H1 (cell line): ENCODE data around the gene TUNAR. TPM values are rescaled to one million over a fixed set of nuclear protein-coding genes. Genes with fewer than 3 reads are reported as not detected.

Source experiments
- CREB1 ChIP-seq: IDR thresholded peaks from 2 replicates; pipeline ENCODE4 v1.6.1; 2012; ENCODE audit warnings: inconsistent platforms
- RBBP5 ChIP-seq: IDR thresholded peaks from 2 replicates; pipeline ENCODE4 v1.7.1; 2012; ENCODE audit warnings: low read depth, mild to moderate bottlenecking, inconsistent platforms, low read length, moderate library complexity, borderline replicate concordance
- SAP30 ChIP-seq: fragments of 300-600 bp; sonication (generic); IDR thresholded peaks from 2 replicates; pipeline ENCODE4 v1.7.1; 2012; ENCODE audit warnings: low read length, moderate library complexity, mild to moderate bottlenecking, inconsistent platforms; ENCODE audit not compliant: insufficient read depth, insufficient replicate concordance
- TAF7 ChIP-seq: optimal IDR thresholded peaks from 2 replicates; pipeline ENCODE3; 2011; ENCODE audit warnings: low read depth, mild to moderate bottlenecking, inconsistent platforms, low read length, moderate library complexity, borderline replicate concordance
- polyA plus RNA-seq, 7 experiments: library from polyadenylated mRNA; depleted of rRNA in 3 of 7; stranded (reverse) in 5 of 7; unstranded in 2 of 7; fragments of >200 nt in 5 of 7; fragments of 200-250 nt in 2 of 7; gene quantifications; 1 replicate in 5 of 7; 2 replicates in 1 of 7; 4 replicates in 1 of 7; pipeline versions ENCODE4 v1.2.1 to v1.2.3, GENCODE V29; 2011 to 2013; ENCODE audit warnings: missing spikeins in 2 of 7, mixed read lengths in 2 of 7
- total RNA-seq: library from RNA; stranded (reverse); fragmentation: NEBNext Ultra II Directional; extraction: Animal tissue kit (Norgen Biotek cat#: 25700); gene quantifications from 2 replicates; pipeline ENCODE4 v1.2.1, GENCODE V29; 2021
- TF ChIP-seq, protein P1 (sequence below): IDR thresholded peaks from 2 replicates; pipeline ENCODE4 v1.6.1; 2012; ENCODE audit warnings: inconsistent platforms

The TUNAR gene
- total and polyA plus RNA-seq, 2 of the 8 experiments (the other 6 are each of a cell fraction or from before 2014, with no cell fraction given), result 12.8 to 63.9 TPM

DNA sequence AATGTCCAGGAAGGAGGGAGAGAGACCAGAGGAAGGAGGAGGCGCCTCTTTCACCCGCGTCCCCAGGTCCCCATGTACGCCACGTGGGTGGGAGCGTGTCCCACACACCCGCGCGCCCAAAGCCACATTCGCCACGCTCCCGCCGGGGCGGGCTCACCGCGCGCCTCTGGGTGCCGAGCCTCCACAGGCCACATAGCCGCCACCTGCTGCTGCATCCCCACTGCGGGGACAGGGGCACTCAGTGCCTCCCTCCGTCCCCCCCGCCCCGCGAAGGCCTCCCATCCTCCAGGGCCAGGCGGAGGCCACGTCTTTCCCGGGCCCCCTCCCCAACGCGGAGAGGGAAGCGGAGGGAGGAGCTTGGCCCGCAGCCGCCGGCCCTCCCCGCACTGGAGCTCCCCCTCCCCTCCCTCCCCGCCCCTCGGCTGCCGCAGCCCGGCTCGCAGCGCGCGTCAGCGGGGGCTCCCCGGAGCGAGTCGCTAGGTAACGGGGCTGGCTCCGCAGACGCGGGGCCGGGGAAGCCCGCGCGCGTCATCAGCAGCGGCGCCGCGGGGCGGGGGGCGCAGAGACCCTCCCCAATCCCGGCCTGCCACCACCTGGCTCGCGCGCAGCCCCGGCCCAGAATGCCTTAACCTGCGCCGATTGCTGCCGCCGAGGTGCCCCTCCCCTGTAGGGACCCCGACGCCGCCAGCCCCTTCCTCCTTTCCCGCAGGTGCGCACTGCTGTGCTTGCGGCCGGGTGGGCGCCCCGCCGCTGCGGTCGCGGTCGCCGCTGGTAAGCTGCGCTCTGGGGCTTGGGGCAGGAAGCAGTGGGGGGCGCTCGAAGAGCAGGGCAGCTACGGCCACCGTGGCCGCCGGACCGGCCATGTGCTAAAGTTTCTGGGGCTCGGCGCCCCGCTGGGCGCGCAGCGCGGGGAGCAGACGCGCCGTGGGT lies 536 bp upstream of the TUNAR start (continued):
- TF ChIP-seq TAF7 (no peak), RBBP5 (peak; percentile 89), CREB1 (peak; percentile 87), SAP30 (no peak)
- TF ChIP-seq, protein P1, sequence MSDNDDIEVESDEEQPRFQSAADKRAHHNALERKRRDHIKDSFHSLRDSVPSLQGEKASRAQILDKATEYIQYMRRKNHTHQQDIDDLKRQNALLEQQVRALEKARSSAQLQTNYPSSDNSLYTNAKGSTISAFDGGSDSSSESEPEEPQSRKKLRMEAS, result peak; percentile 80
